GM21360 (cell line): ENCODE measurements around the gene CMIP.

Source experiments
- ATAC-seq: cut with Tn5 transposase; IDR thresholded peaks from one replicate; pipeline ENCODE4 v1.9.1; 2021; ENCODE audit warnings: mild to moderate bottlenecking, moderate library complexity; ENCODE audit not compliant: unreplicated experiment

Gene CMIP

GRCh38 chr16:81492311-81492761 is 47.7 kb downstream of the CMIP start:
- ATAC-seq: no peak

GRCh38 chr16:81492965-81493754 is 48.6 kb downstream of the CMIP start:
- ATAC-seq: no peak

GRCh38 chr16:81493755-81494433 is 49.3 kb downstream of the CMIP start:
- ATAC-seq: no peak

GRCh38 chr16:81494434-81494806 is 49.8 kb downstream of the CMIP start:
- no peak for ATAC-seq

GRCh38 chr16:81494888-81495287 is 50.3 kb downstream of the CMIP start:
- no peak for ATAC-seq

GRCh38 chr16:81495321-81496234 is 51.0 kb downstream of the CMIP start:
- ATAC-seq: no peak

GRCh38 chr16:81496321-81496720 is 51.7 kb downstream of the CMIP start:
- ATAC-seq: no peak

GRCh38 chr16:81496742-81497141 is 52.1 kb downstream of the CMIP start:
- ATAC-seq: no peak

GRCh38 chr16:81497690-81498089 is 53.1 kb downstream of the CMIP start:
- peak; percentile 76 for ATAC-seq

GRCh38 chr16:81498351-81498750 is 53.7 kb downstream of the CMIP start:
- no peak for ATAC-seq

GRCh38 chr16:81499576-81500380 is 55.2 kb downstream of the CMIP start:
- no peak for ATAC-seq

- ATAC-seq: no peak
These were observed 56.4 kb downstream of the CMIP start for GRCh38 chr16:81500833-81501521.

GRCh38 chr16:81502396-81503070 is 57.9 kb downstream of the CMIP start:
- no peak for ATAC-seq

- ATAC-seq: peak; percentile 76
These were observed 60.5 kb downstream of the CMIP start for GRCh38 chr16:81505011-81505661.

GRCh38 chr16:81509404-81509803 is 64.8 kb downstream of the CMIP start:
- no peak for ATAC-seq

GRCh38 chr16:81510016-81510415 is 65.4 kb downstream of the CMIP start:
- ATAC-seq: no peak

- no peak for ATAC-seq
These were observed 66.8 kb downstream of the CMIP start for GRCh38 chr16:81511371-81511770.

GRCh38 chr16:81513204-81514040 is 68.8 kb downstream of the CMIP start:
- no peak for ATAC-seq
